OCI-LY3 (cell line): Measurements from ENCODE around the gene HSPA12A.

ENCODE experiments used
- H2AFZ ChIP-seq: fragments of 200-600, 300-600 bp; shearing (Covaris generic); 2 replicates; pipeline ENCODE4 v1.6.0; 2014; ENCODE audit warnings: antibody characterized with exemption, low read depth, low read length
- H3K27ac ChIP-seq: fragments of 200-600, 300-600 bp; sonication (generic); 2 replicates; pipeline ENCODE4 v1.5.1; 2014; ENCODE audit warnings: mild to moderate bottlenecking, low read length, moderate library complexity, mixed read lengths
- H3K27me3 ChIP-seq: fragments of 200-600, 300-600 bp; sonication (generic); 2 replicates; pipeline ENCODE4 v1.6.1; 2014; ENCODE audit warnings: low read depth, low read length, mixed read lengths
- H3K36me3 ChIP-seq: fragments of 200-600, 300-600 bp; sonication (generic); replicated peaks from 2 replicates; pipeline ENCODE3; 2014; ENCODE audit warnings: low read depth, low read length, mixed read lengths
- H3K4me1 ChIP-seq: fragments of 300-600, 200-600 bp; sonication (generic); 2 replicates; pipeline ENCODE4 v1.6.1; 2014; ENCODE audit warnings: low read length, mixed read lengths
- H3K4me2 ChIP-seq: fragments of 200-600, 300-600 bp; sonication (generic); 2 replicates; pipeline ENCODE4 v1.6.1; 2014; ENCODE audit warnings: low read length, mixed read lengths
- H3K4me3 ChIP-seq: fragments of 300-600, 200-600 bp; sonication (generic); 2 replicates; pipeline ENCODE4 v1.5.1; 2014; ENCODE audit warnings: antibody characterized with exemption, mild to moderate bottlenecking, low read length, moderate library complexity
- H3K79me2 ChIP-seq: fragments of 300-600, 200-600 bp; shearing (Covaris generic); 2 replicates; pipeline ENCODE4 v1.6.1; 2014; ENCODE audit warnings: mild to moderate bottlenecking, low read length, mixed read lengths
- H3K9ac ChIP-seq: fragments of 300-600, 200-600 bp; shearing (Covaris generic); 2 replicates; pipeline ENCODE4 v1.6.0; 2014; ENCODE audit warnings: mild to moderate bottlenecking, low read length, moderate library complexity
- H3K9me3 ChIP-seq: fragments of 200-600, 300-600 bp; shearing (Covaris generic); 2 replicates; pipeline ENCODE4 v1.6.1; 2014; ENCODE audit warnings: low read length, mixed read lengths; ENCODE audit not compliant: insufficient read depth
- H4K20me1 ChIP-seq: fragments of 200-600, 300-600 bp; sonication (generic); 2 replicates; pipeline ENCODE4 v1.6.1; 2016; ENCODE audit warnings: low read length, mixed read lengths; ENCODE audit not compliant: insufficient read depth
- CTCF ChIP-seq: fragments of 200-600, 300-600 bp; sonication (generic); IDR thresholded peaks from 2 replicates; pipeline ENCODE4 v1.5.1; 2014; ENCODE audit warnings: antibody characterized with exemption, low read length, low read depth
- EZH2phosphoT487 ChIP-seq: fragments of 200-600 bp; shearing (Covaris generic); IDR thresholded peaks from 2 replicates; pipeline ENCODE4 v1.6.1; 2018; ENCODE audit warnings: antibody characterized with exemption, mixed run types, low read depth

HSPA12A gene

GRCh38 chr10:116785867-116786266 lies 43.5 kb upstream of the HSPA12A start:
- Histone ChIP-seq H3K27me3 (no peaks in the 10 kb centered on the region), H4K20me1 (no peaks in the 10 kb centered on the region), H3K4me1 (no peaks in the 10 kb centered on the region), H3K4me3 (no peak overlapping the region), H3K27ac (no peak overlapping the region), H3K36me3 (no peaks in the 10 kb centered on the region), H3K9me3 (no peaks in the 10 kb centered on the region), H3K4me2 (no peak overlapping the region), H3K79me2 (no peaks in the 10 kb centered on the region), H2AFZ (no peak overlapping the region), H3K9ac (no peak overlapping the region)
- TF ChIP-seq CTCF (no peak), EZH2phosphoT487 (no peak)

DNA sequence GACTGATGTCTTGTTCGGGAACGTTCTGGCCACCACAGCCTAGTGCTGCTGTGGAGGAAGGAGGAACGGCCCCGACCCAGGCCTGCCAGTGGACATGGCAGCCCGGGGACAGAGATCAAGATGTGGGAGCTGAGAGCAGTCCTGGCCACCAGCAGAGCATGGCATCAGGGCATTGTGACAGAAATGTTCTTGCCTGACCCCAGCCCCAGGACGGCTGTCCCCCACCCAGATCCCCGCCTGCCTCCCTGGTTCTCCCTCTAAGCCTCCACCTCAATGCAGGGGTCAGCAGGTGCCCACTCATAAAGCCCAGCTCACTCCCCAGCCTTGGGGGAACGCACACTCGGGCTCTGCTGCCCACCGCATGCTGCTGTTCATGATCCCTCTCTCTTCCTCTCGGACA lies 42.9 kb upstream of the HSPA12A start:
- H3K4me2 ChIP-seq: no peak overlapping the region
- no peaks in the 10 kb centered on the region for H3K9me3 ChIP-seq
- no peaks in the 10 kb centered on the region for H3K36me3 ChIP-seq
- H3K9ac ChIP-seq: no peak overlapping the region
- no peaks in the 10 kb centered on the region for H3K27me3 ChIP-seq
- H4K20me1 ChIP-seq: no peaks in the 10 kb centered on the region
- H3K4me3 ChIP-seq: no peak overlapping the region
- no peak overlapping the region for H3K27ac ChIP-seq
- no peaks in the 10 kb centered on the region for H3K4me1 ChIP-seq
- no peak overlapping the region for H2AFZ ChIP-seq
- TF ChIP-seq EZH2phosphoT487 (no peak), CTCF (no peak)
- H3K79me2 ChIP-seq: no peaks in the 10 kb centered on the region

- H4K20me1 ChIP-seq: no peaks in the 10 kb centered on the region
- H3K4me2 ChIP-seq: no peak overlapping the region
- H3K27me3 ChIP-seq: no peaks in the 10 kb centered on the region
- H3K27ac ChIP-seq: no peak overlapping the region
- no peaks in the 10 kb centered on the region for H3K4me1 ChIP-seq
- H3K36me3 ChIP-seq: no peaks in the 10 kb centered on the region
- no peak overlapping the region for H3K9ac ChIP-seq
- no peak overlapping the region for H3K4me3 ChIP-seq
- H2AFZ ChIP-seq: no peak overlapping the region
- no peaks in the 10 kb centered on the region for H3K9me3 ChIP-seq
- TF ChIP-seq EZH2phosphoT487 (no peak), CTCF (no peak)
- no peaks in the 10 kb centered on the region for H3K79me2 ChIP-seq
Observed at GRCh38 chr10:116784651-116785050, 42.3 kb upstream of the HSPA12A start.

DNA sequence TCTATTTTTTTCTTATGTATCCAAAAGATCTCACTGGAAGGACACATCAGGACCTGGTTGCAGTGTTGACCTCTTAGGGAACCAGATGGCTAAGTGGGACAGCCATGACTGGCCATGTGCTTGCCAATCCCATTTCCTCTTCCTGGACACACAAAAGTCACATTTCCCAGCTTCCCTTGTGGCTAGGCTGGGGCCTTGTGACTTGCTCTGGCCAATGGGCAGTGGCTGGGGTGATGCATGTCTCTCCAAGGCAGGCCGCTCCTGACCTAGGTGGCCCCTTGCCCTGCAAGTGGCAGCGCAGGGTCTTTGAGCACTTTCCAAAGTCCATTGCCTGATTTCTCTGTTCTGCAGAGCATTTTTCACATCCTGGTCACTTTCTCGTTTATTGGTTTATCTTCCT lies 41.7 kb upstream of the HSPA12A start:
- Histone ChIP-seq H3K9me3 (no peaks in the 10 kb centered on the region), H2AFZ (no peak overlapping the region), H3K27ac (no peak overlapping the region), H3K36me3 (no peaks in the 10 kb centered on the region), H3K4me1 (no peaks in the 10 kb centered on the region), H3K4me3 (no peak overlapping the region), H3K27me3 (no peaks in the 10 kb centered on the region), H3K79me2 (no peaks in the 10 kb centered on the region), H4K20me1 (no peaks in the 10 kb centered on the region), H3K9ac (no peak overlapping the region), H3K4me2 (no peak overlapping the region)
- TF ChIP-seq CTCF: no peak
- TF ChIP-seq EZH2phosphoT487: no peak
